H1 (cell line): ENCODE measurements around the gene LMNTD1. TPM values are rescaled to one million over a fixed set of nuclear protein-coding genes. Genes with fewer than 3 reads are reported as not detected.

Experiments used
- CTCF ChIA-PET: fragments of 300-600 bp; sonication (Branson Sonifier 250); formaldehyde crosslinking; loops from one replicate; lab custom pipeline; 2021; ENCODE audit not compliant: partially characterized antibody; lab: Charles Lee
- POLR2A ChIA-PET: fragments of 300-600 bp; sonication (Branson Sonifier 250); formaldehyde crosslinking; loops from one replicate; lab custom pipeline; 2021; ENCODE audit warnings: inconsistent platforms; ENCODE audit not compliant: partially characterized antibody; lab: Charles Lee
- DNase-seq, 2 experiments: peaks; one replicate each; pipeline versions ENCODE4 v3.0.0 to v3.0.0-alpha.2; 2010 to 2022; ENCODE audit warnings: low spot score in 2 of 2, low read depth in 1 of 2, mixed read lengths in 1 of 2
- FAIRE-seq: peaks from 2 replicates; lab custom pipeline; 2011; peaks lifted over from hg19 to GRCh38; lab: Jason Lieb, UNC
- H2AFZ ChIP-seq: 2 replicates; pipeline ENCODE4 v1.8.1; 2012; ENCODE audit warnings: low read length, inconsistent platforms
- H2AK5ac ChIP-seq: 2 replicates; pipeline ENCODE4 v1.6.1; 2013; ENCODE audit warnings: low read depth, low read length
- H2BK120ac ChIP-seq: replicated peaks from 2 replicates; pipeline ENCODE3; 2013; ENCODE audit warnings: low read depth, low read length, inconsistent platforms
- H2BK12ac ChIP-seq: 2 replicates; pipeline ENCODE4 v1.6.1; 2013; ENCODE audit warnings: low read depth, low read length
- H2BK15ac ChIP-seq: 2 replicates; pipeline ENCODE4 v1.6.1; 2013; ENCODE audit warnings: low read length
- H2BK20ac ChIP-seq: 2 replicates; pipeline ENCODE4 v1.6.1; 2013; ENCODE audit warnings: low read length
- H2BK5ac ChIP-seq: 2 replicates; pipeline ENCODE4 v1.6.1; 2013; ENCODE audit warnings: low read depth, low read length
- H3K14ac ChIP-seq: 2 replicates; pipeline ENCODE4 v1.6.1; 2013; ENCODE audit warnings: inconsistent platforms; ENCODE audit not compliant: insufficient read length
- H3K18ac ChIP-seq: 2 replicates; pipeline ENCODE4 v1.6.1; 2013; ENCODE audit warnings: low read length; ENCODE audit errors: extremely low read depth
- H3K23ac ChIP-seq: 2 replicates; pipeline ENCODE4 v1.6.1; 2013; ENCODE audit warnings: inconsistent platforms; ENCODE audit not compliant: insufficient read length
- H3K23me2 ChIP-seq: 2 replicates; pipeline ENCODE4 v1.6.1; 2013; ENCODE audit warnings: low read depth, low read length
- H3K27ac ChIP-seq: 2 replicates; pipeline ENCODE4 v1.6.1; 2011; ENCODE audit warnings: low read depth, low read length, inconsistent platforms
- H3K27me3 ChIP-seq, 4 experiments: replicated peaks in 1 of 4; 1 replicate in 1 of 4; 2 replicates in 3 of 4; pipeline versions ENCODE4 v1.6.1 to v1.8.1; 2011 to 2013; ENCODE audit warnings: low read length in 3 of 4, mild to moderate bottlenecking in 3 of 4, inconsistent platforms in 2 of 4, mixed read lengths in 2 of 4, moderate library complexity in 1 of 4; ENCODE audit not compliant: control insufficient read depth in 3 of 4, insufficient read depth in 3 of 4; ENCODE audit errors: extremely low read depth in 1 of 4
- H3K36me3 ChIP-seq, 4 experiments: 2 replicates each; pipeline versions ENCODE4 v1.6.1 to v1.8.1; 2011 to 2013; ENCODE audit warnings: mild to moderate bottlenecking in 4 of 4, low read length in 3 of 4, moderate library complexity in 2 of 4, control low read depth in 1 of 4, inconsistent platforms in 1 of 4; ENCODE audit not compliant: insufficient read depth in 4 of 4, control insufficient read depth in 2 of 4
- H3K4ac ChIP-seq: replicated peaks from 2 replicates; pipeline ENCODE3; 2013; ENCODE audit warnings: low read length, low read depth, mixed read lengths, inconsistent platforms; ENCODE audit not compliant: insufficient read length
- H3K4me1 ChIP-seq, 4 experiments: replicated peaks in 1 of 4; 1 replicate in 1 of 4; 2 replicates in 3 of 4; pipeline versions ENCODE4 v1.6.1 to v1.8.1; 2011 to 2013; ENCODE audit warnings: low read length in 3 of 4, inconsistent platforms in 2 of 4, mixed read lengths in 1 of 4; ENCODE audit not compliant: insufficient read depth in 4 of 4, control insufficient read depth in 3 of 4
- H3K4me2 ChIP-seq, 2 experiments: 2 replicates each; pipeline versions ENCODE4 v1.6.1 to v1.8.1; 2011 to 2013; ENCODE audit warnings: low read depth in 2 of 2, low read length in 2 of 2, control low read depth in 1 of 2, inconsistent platforms in 1 of 2, mild to moderate bottlenecking in 1 of 2; ENCODE audit not compliant: insufficient read depth in 1 of 2
- H3K4me3 ChIP-seq, 4 experiments: fragments of 200-600, 300-600 bp in 1 of 4; sonication (generic), shearing (Covaris generic), sonication (Bioruptor Twin) in 1 of 4; 2 replicates each; pipeline versions ENCODE4 v1.5.1 to v1.8.1; 2011 to 2016; ENCODE audit warnings: low read length in 4 of 4, low read depth in 3 of 4, control low read depth in 2 of 4, inconsistent platforms in 2 of 4, mild to moderate bottlenecking in 2 of 4, mixed read lengths in 1 of 4, moderate library complexity in 1 of 4; ENCODE audit not compliant: insufficient read depth in 2 of 4; ENCODE audit errors: extremely low read depth in 1 of 4
- H3K56ac ChIP-seq: replicated peaks from 2 replicates; pipeline ENCODE3; 2013; ENCODE audit warnings: low read depth, mild to moderate bottlenecking, mixed read lengths, low read length, inconsistent platforms; ENCODE audit not compliant: insufficient read length
- H3K79me1 ChIP-seq: 2 replicates; pipeline ENCODE4 v1.6.1; 2013; ENCODE audit warnings: low read depth, low read length, control low read depth
- H3K79me2 ChIP-seq, 2 experiments: 2 replicates each; pipeline versions ENCODE4 v1.6.1 to v1.8.1; 2012 to 2013; ENCODE audit warnings: low read length in 2 of 2, mild to moderate bottlenecking in 2 of 2, inconsistent platforms in 1 of 2; ENCODE audit not compliant: insufficient read depth in 2 of 2, control insufficient read depth in 1 of 2
- H3K9ac ChIP-seq, 4 experiments: replicated peaks in 1 of 4; 1 replicate in 1 of 4; 2 replicates in 3 of 4; pipeline versions ENCODE4 v1.6.1 to v1.8.1; 2011 to 2013; ENCODE audit warnings: low read depth in 3 of 4, low read length in 3 of 4, control low read depth in 2 of 4, mild to moderate bottlenecking in 2 of 4, moderate library complexity in 2 of 4, inconsistent platforms in 1 of 4; ENCODE audit errors: extremely low read depth in 1 of 4
- H3K9me3 ChIP-seq, 2 experiments: 2 replicates each; pipeline versions ENCODE4 v1.6.1 to v1.8.1; 2012 to 2013; ENCODE audit warnings: mild to moderate bottlenecking in 2 of 2, moderate library complexity in 2 of 2, control low read depth in 1 of 2, inconsistent platforms in 1 of 2, low read depth in 1 of 2, low read length in 1 of 2, mixed read lengths in 1 of 2; ENCODE audit not compliant: insufficient read depth in 2 of 2
- H4K20me1 ChIP-seq, 2 experiments: replicated peaks in 1 of 2; 2 replicates each; pipeline versions ENCODE3 to v1.8.1; 2011 to 2013; ENCODE audit warnings: inconsistent platforms in 2 of 2, low read length in 2 of 2, mild to moderate bottlenecking in 1 of 2; ENCODE audit not compliant: insufficient read depth in 2 of 2, control insufficient read depth in 1 of 2
- H4K5ac ChIP-seq: 2 replicates; pipeline ENCODE4 v1.6.1; 2013; ENCODE audit warnings: low read length, low read depth, mixed read lengths, inconsistent platforms; ENCODE audit not compliant: insufficient read length
- H4K8ac ChIP-seq: 2 replicates; pipeline ENCODE4 v1.8.0; 2013; ENCODE audit warnings: mild to moderate bottlenecking, moderate library complexity, low read length, inconsistent platforms; ENCODE audit not compliant: insufficient read depth; ENCODE audit errors: extremely low read depth
- H4K91ac ChIP-seq: replicated peaks from 2 replicates; pipeline ENCODE3; 2013; ENCODE audit warnings: low read length, mixed read lengths, inconsistent platforms; ENCODE audit not compliant: insufficient read length
- BRCA1 ChIP-seq: IDR thresholded peaks from 2 replicates; pipeline ENCODE4 v1.6.1; 2012; ENCODE audit warnings: low read depth, low read length, improper control_type of control experiment
- CHD1 ChIP-seq: IDR thresholded peaks from 2 replicates; pipeline ENCODE4 v1.6.1; 2012; ENCODE audit warnings: low read depth, low read length, improper control_type of control experiment
- GABPA ChIP-seq: IDR thresholded peaks from 2 replicates; pipeline ENCODE4 v1.6.1; 2011; ENCODE audit warnings: mild to moderate bottlenecking, low read length, moderate library complexity, borderline replicate concordance; ENCODE audit not compliant: insufficient read depth
- HDAC2 ChIP-seq, 2 experiments: fragments of 300-600 bp in 1 of 2; sonication (generic) in 1 of 2; IDR thresholded peaks; 2 replicates each; pipeline ENCODE4 v1.6.1; 2011 to 2012; ENCODE audit warnings: low read depth in 2 of 2, low read length in 2 of 2, mild to moderate bottlenecking in 2 of 2, moderate library complexity in 2 of 2, borderline replicate concordance in 1 of 2, inconsistent platforms in 1 of 2
- JUND ChIP-seq: IDR thresholded peaks from 2 replicates; pipeline ENCODE4 v1.6.1; 2011; ENCODE audit warnings: mild to moderate bottlenecking, improper control_type of control experiment, low read length
- KDM1A ChIP-seq: fragments of 200-600, 300-600 bp; sonication (generic); IDR thresholded peaks from 2 replicates; pipeline ENCODE4 v1.7.1; 2016; ENCODE audit warnings: mild to moderate bottlenecking, low read length, borderline replicate concordance
- KDM5A ChIP-seq: fragments of 200-600 bp; IDR thresholded peaks from 2 replicates; pipeline ENCODE4 v1.7.1; 2012; ENCODE audit warnings: mild to moderate bottlenecking, low read length, inconsistent platforms, mixed read lengths
- MAFK ChIP-seq: IDR thresholded peaks from 2 replicates; pipeline ENCODE4 v1.6.1; 2012; ENCODE audit warnings: low read depth, mild to moderate bottlenecking, improper control_type of control experiment, low read length
- PHF8 ChIP-seq: fragments of 200-600 bp; sonication (generic); conservative IDR thresholded peaks from 2 replicates; pipeline ENCODE4 v1.7.1; 2012; ENCODE audit warnings: low read depth, mild to moderate bottlenecking, inconsistent platforms, low read length, moderate library complexity
- POLR2AphosphoS5 ChIP-seq: IDR thresholded peaks from 2 replicates; pipeline ENCODE4 v1.6.1; 2011; ENCODE audit warnings: low read depth, low read length
- RNF2 ChIP-seq: fragments of 200-900, 300-1000 bp; sonication (generic); IDR thresholded peaks from 2 replicates; pipeline ENCODE4 v1.7.1; 2016; ENCODE audit warnings: borderline replicate concordance, low read depth, mild to moderate bottlenecking, antibody characterized with exemption, low read length; ENCODE audit not compliant: poor library complexity, severe bottlenecking; ENCODE audit errors: missing control alignments
- SAP30 ChIP-seq: fragments of 300-600 bp; sonication (generic); IDR thresholded peaks from 2 replicates; pipeline ENCODE4 v1.7.1; 2012; ENCODE audit warnings: low read length, moderate library complexity, mild to moderate bottlenecking, inconsistent platforms; ENCODE audit not compliant: insufficient read depth, insufficient replicate concordance
- SP2 ChIP-seq: IDR thresholded peaks from 2 replicates; pipeline ENCODE4 v1.6.1; 2012; ENCODE audit warnings: mild to moderate bottlenecking, low read length, inconsistent platforms
- SUZ12 ChIP-seq: fragments of 200-600 bp; sonication (generic); IDR thresholded peaks from 2 replicates; pipeline ENCODE4 v1.6.1; 2012; ENCODE audit warnings: mild to moderate bottlenecking, inconsistent platforms, low read length, moderate library complexity, mixed read lengths
- TAF7 ChIP-seq: optimal IDR thresholded peaks from 2 replicates; pipeline ENCODE3; 2011; ENCODE audit warnings: low read depth, mild to moderate bottlenecking, inconsistent platforms, low read length, moderate library complexity, borderline replicate concordance
- polyA plus RNA-seq, 7 experiments: library from polyadenylated mRNA; depleted of rRNA in 3 of 7; stranded (reverse) in 5 of 7; unstranded in 2 of 7; fragments of >200 nt in 5 of 7; fragments of 200-250 nt in 2 of 7; gene quantifications; 1 replicate in 5 of 7; 2 replicates in 1 of 7; 4 replicates in 1 of 7; pipeline versions ENCODE4 v1.2.1 to v1.2.3, GENCODE V29; 2011 to 2013; ENCODE audit warnings: missing spikeins in 2 of 7, mixed read lengths in 2 of 7
- total RNA-seq: library from RNA; stranded (reverse); fragmentation: NEBNext Ultra II Directional; extraction: Animal tissue kit (Norgen Biotek cat#: 25700); gene quantifications from 2 replicates; pipeline ENCODE4 v1.2.1, GENCODE V29; 2021

LMNTD1 gene
- total and polyA plus RNA-seq, 2 of the 8 experiments (the other 6 are each of a cell fraction or from before 2014, with no cell fraction given), result not detected

DNA sequence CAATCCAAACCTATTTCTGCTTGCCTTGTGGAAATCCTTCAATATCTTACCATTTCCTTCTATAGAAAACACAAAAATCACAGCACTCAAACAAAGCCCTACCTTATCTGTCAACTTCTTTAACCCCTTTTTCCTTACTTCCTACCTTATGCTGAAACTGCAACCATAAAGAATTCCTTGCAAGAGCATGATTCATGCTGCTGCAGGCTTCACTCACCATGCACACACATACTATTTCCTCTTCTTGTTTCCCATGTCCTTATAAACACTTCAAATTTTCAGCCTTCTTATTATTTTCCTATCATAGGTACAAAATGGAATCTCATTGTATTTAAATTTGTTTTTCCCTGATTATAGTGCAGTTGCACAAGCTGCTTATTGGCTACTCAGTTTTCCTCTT is 23.3 kb downstream of the LMNTD1 start:
- Histone ChIP-seq H3K4me2 (no peak overlapping the region), H3K23ac (no peak overlapping the region), H3K56ac (no peak overlapping the region), H3K27me3 (no peaks in the 10 kb centered on the region), H2AK5ac (no peak overlapping the region), H2BK120ac (no peak overlapping the region), H3K4me1 (no peaks in the 10 kb centered on the region), H3K9ac (no peak overlapping the region), H3K4me3 (no peak overlapping the region), H3K36me3 (no peaks in the 10 kb centered on the region), H2BK20ac (no peak overlapping the region), H4K8ac (no peak overlapping the region), H3K79me1 (no peaks in the 10 kb centered on the region), H4K5ac (no peak overlapping the region), H4K91ac (no peak overlapping the region), H3K23me2 (peaks cover 2% of the 10 kb centered on the region; the same call in 1 of the 2 replicates), H3K9me3 (no peaks in the 10 kb centered on the region), H3K4ac (no peak overlapping the region), H3K18ac (no peak overlapping the region), H3K14ac (no peak overlapping the region), H2AFZ (no peak overlapping the region), H2BK15ac (no peak overlapping the region), H3K79me2 (no peaks in the 10 kb centered on the region), H2BK5ac (no peak overlapping the region), H4K20me1 (no peaks in the 10 kb centered on the region), H2BK12ac (no peak overlapping the region), H3K27ac (no peak overlapping the region)
- no peak for DNase-seq
- ChIA-PET POLR2A (no interaction called here), CTCF (interaction anchor here (1.6 kb wide), 1 partner anchor 8 kb away, joined by 3 read pairs; no protein-coding TSS in a partner anchor)
- FAIRE-seq, result no peak
- no peak for TF ChIP-seq KDM1A
- no peak for TF ChIP-seq CHD1
- TF ChIP-seq RNF2, result no peak
- no peak for TF ChIP-seq KDM5A
- TF ChIP-seq TAF7, result no peak
- TF ChIP-seq POLR2AphosphoS5, result no peak
- no peak for TF ChIP-seq JUND
- TF ChIP-seq PHF8, result no peak
- TF ChIP-seq BRCA1, result no peak
- TF ChIP-seq SUZ12, result no peak
- no peak for TF ChIP-seq SAP30
- no peak for TF ChIP-seq SP2
- no peak for TF ChIP-seq HDAC2 (IDR thresholded peaks at IDR 0.05; ENCODE audit: borderline replicate concordance in 1 of 2, low read depth in 2 of 2, low read length in 2 of 2)
- TF ChIP-seq GABPA, result no peak
- TF ChIP-seq MAFK, result no peak
